ENCODE results near the gene TIAL1. TPM values are rescaled to one million over a fixed set of nuclear protein-coding genes. Genes with fewer than 3 reads are reported as not detected.

The TIAL1 gene
- total and polyA plus RNA-seq, 10 donors = 54.1 to 126 (median 112) TPM

DNA sequence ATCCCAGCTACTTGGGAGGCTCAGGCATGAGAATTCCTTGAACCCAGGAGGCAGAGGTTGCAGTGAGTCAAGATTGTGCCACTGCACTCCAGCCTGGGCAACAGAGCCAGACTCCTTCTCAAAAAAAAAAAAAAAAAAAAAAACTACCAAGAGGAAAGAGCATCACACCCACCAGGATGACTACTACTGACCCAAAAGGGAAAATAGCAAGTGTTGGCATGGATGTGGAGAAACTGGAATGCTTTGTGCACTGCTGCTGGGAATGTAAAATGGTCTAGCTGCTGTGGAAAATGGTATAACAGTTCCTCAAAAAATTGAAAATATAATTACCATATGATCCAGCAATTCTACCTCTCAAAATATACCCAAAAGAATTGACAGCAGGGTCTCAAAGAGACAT lies 7.7 kb upstream of the TIAL1 start:
- intact Hi-C loops (cut with DNase I; ENCODE audit: low total_unique reads) = no loop called here
- H3K27ac ChIP-seq = no peak overlapping the region
- H3K27me3 ChIP-seq (replicated peaks in 1 of 7) = no peaks in the 10 kb centered on the region
- peaks cover 0 to 11% (median 2%) of the 10 kb centered on the region in 6 donors for H3K4me1 ChIP-seq
- no peaks in the 10 kb centered on the region for H3K36me3 ChIP-seq
- DNase-seq = no peak
- H3K4me3 ChIP-seq = no peak overlapping the region
- no peak for TF ChIP-seq POLR2A (IDR thresholded peaks at IDR 0.05)
- TF ChIP-seq POLR2AphosphoS5 (IDR thresholded peaks at IDR 0.05) = no peak
- TF ChIP-seq, protein P1, sequence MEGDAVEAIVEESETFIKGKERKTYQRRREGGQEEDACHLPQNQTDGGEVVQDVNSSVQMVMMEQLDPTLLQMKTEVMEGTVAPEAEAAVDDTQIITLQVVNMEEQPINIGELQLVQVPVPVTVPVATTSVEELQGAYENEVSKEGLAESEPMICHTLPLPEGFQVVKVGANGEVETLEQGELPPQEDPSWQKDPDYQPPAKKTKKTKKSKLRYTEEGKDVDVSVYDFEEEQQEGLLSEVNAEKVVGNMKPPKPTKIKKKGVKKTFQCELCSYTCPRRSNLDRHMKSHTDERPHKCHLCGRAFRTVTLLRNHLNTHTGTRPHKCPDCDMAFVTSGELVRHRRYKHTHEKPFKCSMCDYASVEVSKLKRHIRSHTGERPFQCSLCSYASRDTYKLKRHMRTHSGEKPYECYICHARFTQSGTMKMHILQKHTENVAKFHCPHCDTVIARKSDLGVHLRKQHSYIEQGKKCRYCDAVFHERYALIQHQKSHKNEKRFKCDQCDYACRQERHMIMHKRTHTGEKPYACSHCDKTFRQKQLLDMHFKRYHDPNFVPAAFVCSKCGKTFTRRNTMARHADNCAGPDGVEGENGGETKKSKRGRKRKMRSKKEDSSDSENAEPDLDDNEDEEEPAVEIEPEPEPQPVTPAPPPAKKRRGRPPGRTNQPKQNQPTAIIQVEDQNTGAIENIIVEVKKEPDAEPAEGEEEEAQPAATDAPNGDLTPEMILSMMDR (IDR thresholded peaks at IDR 0.05 in 8 of 11, conservative IDR thresholded peaks at IDR 0.05 in 3 of 11) = no peak
- no peaks in the 10 kb centered on the region for H3K9me3 ChIP-seq

DNA sequence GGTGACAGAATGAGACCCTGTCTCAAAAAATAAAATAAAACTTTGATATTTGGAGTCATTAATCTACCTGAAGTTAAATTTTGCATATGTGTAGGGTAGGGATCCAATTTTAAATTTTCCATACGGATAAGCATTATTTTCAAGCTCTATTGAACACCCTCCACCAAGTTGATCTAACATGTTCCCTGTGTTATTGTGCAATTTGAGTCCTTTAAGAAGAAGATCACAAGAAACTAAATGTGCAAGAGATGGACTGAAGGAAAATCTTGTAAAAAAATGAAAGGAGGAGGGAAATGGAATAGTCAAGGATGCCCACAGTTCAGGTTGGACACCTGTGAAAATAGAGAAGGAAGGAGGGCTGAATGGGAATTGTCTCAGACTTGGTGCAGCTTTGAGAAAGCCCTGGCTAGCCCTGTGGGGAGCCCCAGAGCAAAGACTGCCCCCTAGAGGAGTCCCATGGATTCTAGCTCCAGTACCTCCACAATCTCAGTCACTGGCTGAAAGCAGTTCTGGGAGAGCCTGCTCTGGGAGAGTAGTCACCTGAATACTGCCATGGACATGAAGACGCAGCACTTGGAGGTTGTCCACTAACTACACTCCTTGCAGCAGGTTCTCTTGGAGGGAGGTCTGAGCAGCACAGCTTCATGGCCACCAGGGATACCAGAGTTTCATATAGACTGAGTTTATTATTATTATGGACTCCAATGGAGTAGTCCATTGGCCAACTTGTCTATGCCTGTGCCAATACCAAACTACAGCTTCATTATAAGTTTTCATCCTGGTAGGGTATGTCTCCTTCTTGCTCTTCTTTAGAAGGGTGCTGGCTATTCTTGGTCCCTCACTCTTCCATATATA lies 5.7 kb upstream of the TIAL1 start:
- H3K36me3 ChIP-seq = no peaks in the 10 kb centered on the region
- peak; percentile 56 for DNase-seq
- TF ChIP-seq, protein P1 (IDR thresholded peaks at IDR 0.05 in 8 of 11, conservative IDR thresholded peaks at IDR 0.05 in 3 of 11) = peak in 6 of 11 experiments; percentile 12 to 45 (median 38)
- TF ChIP-seq POLR2A (IDR thresholded peaks at IDR 0.05) (no peak), POLR2AphosphoS5 (IDR thresholded peaks at IDR 0.05) (no peak)
- peaks cover 4 to 8% (median 6%) of the 10 kb centered on the region in 6 donors for H3K4me1 ChIP-seq
- no peaks in the 10 kb centered on the region for H3K27me3 ChIP-seq (replicated peaks in 1 of 7)
- no peaks in the 10 kb centered on the region for H3K9me3 ChIP-seq
- intact Hi-C loops (cut with DNase I; ENCODE audit: low total_unique reads) = no loop called here
- H3K27ac ChIP-seq = no peak overlapping the region
- H3K4me3 ChIP-seq = no peak overlapping the region
- 46 to 80% (median 78%) methylated on average over 2 of the region's 2 CpGs for WGBS, 5 donors

DNA sequence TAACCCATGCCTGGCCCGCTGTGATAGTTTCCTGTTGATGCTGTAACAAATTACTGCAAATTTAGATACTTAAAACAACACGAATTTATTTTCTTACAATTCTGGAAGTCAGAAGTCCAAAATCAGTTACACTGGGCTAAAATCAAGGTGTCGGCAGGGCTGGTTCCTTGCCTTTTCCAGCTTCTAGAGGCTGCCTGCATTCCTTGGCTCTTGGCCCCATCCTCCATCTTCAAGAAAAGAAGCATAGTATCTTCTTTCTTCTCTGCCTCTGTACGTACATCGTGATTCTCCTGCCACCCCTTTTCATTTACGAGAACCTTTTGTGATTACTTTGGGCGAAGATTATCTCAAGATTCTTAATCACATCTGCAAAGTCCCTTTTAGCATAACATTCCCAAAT lies 1.6 kb upstream of the TIAL1 start:
- Histone ChIP-seq H3K36me3 (peaks cover 0 to 8% (median 0%) of the 10 kb centered on the region in 6 donors), H3K27ac (no peak overlapping the region), H3K27me3 (replicated peaks in 1 of 7) (no peaks in the 10 kb centered on the region), H3K4me3 (peak overlapping the region in 1 of 8 donors; percentile 96), H3K9me3 (no peaks in the 10 kb centered on the region), H3K4me1 (peaks cover 30 to 38% (median 32%) of the 10 kb centered on the region in 6 donors)
- DNase-seq = peak; percentile 16
- WGBS, 5 donors = 97 to 99% (median 97%) methylated on average over 7 of the region's 7 CpGs
- intact Hi-C loops (cut with DNase I; ENCODE audit: low total_unique reads) = no loop called here
- no peak for TF ChIP-seq POLR2AphosphoS5 (IDR thresholded peaks at IDR 0.05)
- TF ChIP-seq, protein P1 (IDR thresholded peaks at IDR 0.05 in 8 of 11, conservative IDR thresholded peaks at IDR 0.05 in 3 of 11) = no peak
- TF ChIP-seq POLR2A (IDR thresholded peaks at IDR 0.05) = no peak

DNA sequence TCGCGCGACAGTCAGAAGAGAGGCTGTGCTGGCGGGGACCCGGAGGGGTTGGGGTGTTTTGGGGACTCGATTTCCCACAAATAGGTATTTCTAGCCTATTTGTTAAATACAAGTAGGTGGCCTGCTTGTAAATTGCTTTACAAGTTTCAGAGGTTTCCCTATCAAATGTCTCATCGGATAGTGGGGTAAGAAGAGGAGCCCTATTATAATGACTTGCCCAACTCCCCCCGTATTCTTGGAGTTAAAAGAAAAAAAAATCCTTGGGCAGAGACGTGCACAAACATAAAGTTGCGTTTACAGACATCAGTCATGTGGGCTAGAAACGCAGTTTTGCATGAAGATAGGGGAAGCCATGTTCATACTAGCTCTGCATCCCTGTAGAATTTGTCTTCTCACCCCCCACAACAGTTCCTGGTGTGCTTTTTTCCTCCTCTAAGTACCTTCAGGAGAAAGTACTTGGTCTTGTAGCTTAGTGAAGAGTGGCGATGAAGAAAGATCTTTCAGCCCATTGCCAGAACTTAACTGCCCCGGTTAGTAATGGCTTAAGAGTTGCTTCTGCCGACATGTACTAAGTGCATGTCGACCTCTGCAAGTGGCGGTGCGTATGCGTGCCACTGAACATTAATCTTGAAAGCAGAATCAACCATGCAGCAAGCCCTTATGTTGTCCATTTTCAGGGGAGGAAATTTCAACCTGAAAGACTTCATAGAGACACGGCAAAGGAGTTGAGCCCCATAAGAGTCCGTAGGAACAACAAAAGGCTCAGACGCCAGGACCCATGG lies 832 bp upstream of the TIAL1 start:
- H3K4me1 ChIP-seq = peaks cover 38 to 46% (median 40%) of the 10 kb centered on the region in 6 donors
- no peak for DNase-seq
- peak overlapping the region; percentile 73 to 97 (median 96) for H3K4me3 ChIP-seq
- peaks cover 0 to 8% (median 0%) of the 10 kb centered on the region in 6 donors for H3K36me3 ChIP-seq
- intact Hi-C loops (cut with DNase I; ENCODE audit: low total_unique reads) = no loop called here
- WGBS, 5 donors = 37 to 46% (median 41%) methylated on average over 21 of the region's 21 CpGs
- no peak for TF ChIP-seq POLR2AphosphoS5 (IDR thresholded peaks at IDR 0.05)
- TF ChIP-seq, protein P1 (IDR thresholded peaks at IDR 0.05 in 8 of 11, conservative IDR thresholded peaks at IDR 0.05 in 3 of 11) = no peak
- no peak for TF ChIP-seq POLR2A (IDR thresholded peaks at IDR 0.05)
- H3K27ac ChIP-seq = peak overlapping the region; percentile 95 to 99 (median 96)
- H3K9me3 ChIP-seq = no peaks in the 10 kb centered on the region
- no peaks in the 10 kb centered on the region for H3K27me3 ChIP-seq (replicated peaks in 1 of 7)
